ENCODE data around the gene TM9SF1. TPM values are rescaled to one million over a fixed set of nuclear protein-coding genes. Genes with fewer than 3 reads are reported as not detected.

TM9SF1 gene
- total RNA-seq, 1 experiment from 2014 or later = 68.0 TPM

- Mint-ChIP-seq H3K4me3 (ENCODE audit: low read depth, unreplicated experiment) (peak within 1 kb of the TSS; percentile 83), H3K27me3 (ENCODE audit: unreplicated experiment) (no peaks in the 10 kb centered on the region), H3K36me3 (ENCODE audit: insufficient read depth, unreplicated experiment) (peaks cover 48% of the 10 kb centered on the region), H3K27ac (ENCODE audit: unreplicated experiment) (peak within 1 kb of the TSS; percentile 67), H3K9me3 (ENCODE audit: low read depth, unreplicated experiment) (no peaks in the 10 kb centered on the region), H3K4me1 (ENCODE audit: low read depth, unreplicated experiment) (peaks cover 20% of the 10 kb centered on the region)
- BruUV-seq (replicated peaks) = TSS peak; percentile 61
- no peak for DNase-seq
- intact Hi-C loops (cut with micrococcal nuclease; ENCODE audit: unreplicated experiment) = no loop called here
- CTCF ChIA-PET = no interaction called here
- TF ChIP-seq, protein P1, sequence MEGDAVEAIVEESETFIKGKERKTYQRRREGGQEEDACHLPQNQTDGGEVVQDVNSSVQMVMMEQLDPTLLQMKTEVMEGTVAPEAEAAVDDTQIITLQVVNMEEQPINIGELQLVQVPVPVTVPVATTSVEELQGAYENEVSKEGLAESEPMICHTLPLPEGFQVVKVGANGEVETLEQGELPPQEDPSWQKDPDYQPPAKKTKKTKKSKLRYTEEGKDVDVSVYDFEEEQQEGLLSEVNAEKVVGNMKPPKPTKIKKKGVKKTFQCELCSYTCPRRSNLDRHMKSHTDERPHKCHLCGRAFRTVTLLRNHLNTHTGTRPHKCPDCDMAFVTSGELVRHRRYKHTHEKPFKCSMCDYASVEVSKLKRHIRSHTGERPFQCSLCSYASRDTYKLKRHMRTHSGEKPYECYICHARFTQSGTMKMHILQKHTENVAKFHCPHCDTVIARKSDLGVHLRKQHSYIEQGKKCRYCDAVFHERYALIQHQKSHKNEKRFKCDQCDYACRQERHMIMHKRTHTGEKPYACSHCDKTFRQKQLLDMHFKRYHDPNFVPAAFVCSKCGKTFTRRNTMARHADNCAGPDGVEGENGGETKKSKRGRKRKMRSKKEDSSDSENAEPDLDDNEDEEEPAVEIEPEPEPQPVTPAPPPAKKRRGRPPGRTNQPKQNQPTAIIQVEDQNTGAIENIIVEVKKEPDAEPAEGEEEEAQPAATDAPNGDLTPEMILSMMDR (IDR thresholded peaks at IDR 0.05; ENCODE audit: unreplicated experiment) = no peak
Measured at GRCh38 chr14:24232645-24233537, 37.6 kb upstream of the TM9SF1 start, which contains the start of gene GMPR2. Gene GMPR2 (plus strand): TSS chr14:24232929. CDS start chr14:24233254, 325 bp downstream.

- H3K9me3 Mint-ChIP-seq (ENCODE audit: low read depth, unreplicated experiment) = no peaks in the 10 kb centered on the region
- peaks cover 19% of the 10 kb centered on the region for H3K4me1 Mint-ChIP-seq (ENCODE audit: low read depth, unreplicated experiment)
- CTCF ChIA-PET = no interaction called here
- TF ChIP-seq, protein P1 (IDR thresholded peaks at IDR 0.05; ENCODE audit: unreplicated experiment) = no peak
- intact Hi-C loops (cut with micrococcal nuclease; ENCODE audit: unreplicated experiment) = no loop called here
- H3K36me3 Mint-ChIP-seq (ENCODE audit: insufficient read depth, unreplicated experiment) = peaks cover 41% of the 10 kb centered on the region
- no TSS peak for BruUV-seq (replicated peaks)
- peak within 1 kb of the TSS; percentile 83 for H3K4me3 Mint-ChIP-seq (ENCODE audit: low read depth, unreplicated experiment)
- peak; percentile 87 for DNase-seq
- no peaks in the 10 kb centered on the region for H3K27me3 Mint-ChIP-seq (ENCODE audit: unreplicated experiment)
- peak within 1 kb of the TSS; percentile 67 for H3K27ac Mint-ChIP-seq (ENCODE audit: unreplicated experiment)
Measured at GRCh38 chr14:24232121-24232644, 36.9 kb upstream of the TM9SF1 start, which contains the start of gene NEDD8. Gene NEDD8 (minus strand): TSS chr14:24232367. CDS start chr14:24232267, 100 bp downstream.

DNA sequence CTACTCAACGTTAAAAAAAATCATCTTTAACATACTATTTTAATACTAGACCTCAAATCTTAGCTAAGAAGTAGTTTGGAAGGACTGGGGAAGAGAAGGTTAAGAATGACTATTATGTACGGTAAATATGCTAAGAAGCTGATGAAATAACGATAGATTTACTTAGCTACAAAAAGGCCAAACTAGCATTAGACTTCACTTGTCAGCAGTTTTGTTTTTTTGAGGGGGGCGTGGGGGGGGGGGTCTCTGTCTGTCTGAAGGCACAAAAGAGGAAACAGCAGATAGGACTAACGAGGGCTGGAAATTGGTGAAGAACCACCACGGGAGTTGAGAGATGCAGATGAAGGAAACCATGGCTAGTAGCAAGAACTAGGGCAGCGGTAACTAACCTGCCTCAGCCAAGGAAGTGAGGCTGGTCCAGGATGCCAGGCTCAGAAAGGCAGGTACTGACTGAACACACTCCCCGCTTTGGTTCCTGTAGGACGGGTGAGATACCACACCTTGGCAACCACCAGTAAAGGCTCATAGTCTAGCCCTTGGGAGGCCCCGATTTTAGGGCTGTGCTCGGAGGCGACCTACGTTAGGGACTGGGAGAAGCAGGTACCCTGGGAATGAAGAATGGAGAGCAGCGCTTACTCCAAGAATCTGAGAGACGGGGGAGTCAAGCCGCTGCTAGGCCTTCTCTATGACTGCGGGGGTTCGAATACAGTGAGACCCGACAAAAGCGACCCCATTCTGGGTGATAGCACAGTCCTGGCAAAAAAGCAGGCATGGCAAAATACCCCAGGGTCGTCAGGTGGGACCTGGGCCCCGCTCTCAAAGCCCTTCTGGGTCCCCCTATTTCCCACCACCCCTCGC is 36.3 kb upstream of the TM9SF1 start:
- CTCF ChIA-PET = no interaction called here
- TF ChIP-seq, protein P1 (IDR thresholded peaks at IDR 0.05; ENCODE audit: unreplicated experiment) = no peak
- Mint-ChIP-seq H3K9me3 (ENCODE audit: low read depth, unreplicated experiment) (no peaks in the 10 kb centered on the region), H3K27ac (ENCODE audit: unreplicated experiment) (peak overlapping the region; percentile 67), H3K36me3 (ENCODE audit: insufficient read depth, unreplicated experiment) (peaks cover 34% of the 10 kb centered on the region), H3K27me3 (ENCODE audit: unreplicated experiment) (no peaks in the 10 kb centered on the region), H3K4me3 (ENCODE audit: low read depth, unreplicated experiment) (peak overlapping the region; percentile 83), H3K4me1 (ENCODE audit: low read depth, unreplicated experiment) (peaks cover 23% of the 10 kb centered on the region)
- TSS peak; percentile 56 for BruUV-seq (replicated peaks)
- intact Hi-C loops (cut with micrococcal nuclease; ENCODE audit: unreplicated experiment) = no loop called here
- DNase-seq = no peak

GRCh38 chr14:24228902-24229301 is 33.7 kb upstream of the TM9SF1 start:
- no peak for DNase-seq
- Mint-ChIP-seq H3K4me1 (ENCODE audit: low read depth, unreplicated experiment) (peaks cover 13% of the 10 kb centered on the region), H3K27me3 (ENCODE audit: unreplicated experiment) (no peaks in the 10 kb centered on the region), H3K9me3 (ENCODE audit: low read depth, unreplicated experiment) (no peaks in the 10 kb centered on the region), H3K4me3 (ENCODE audit: low read depth, unreplicated experiment) (no peak overlapping the region), H3K36me3 (ENCODE audit: insufficient read depth, unreplicated experiment) (peaks cover 31% of the 10 kb centered on the region), H3K27ac (ENCODE audit: unreplicated experiment) (no peak overlapping the region)
- intact Hi-C loops (cut with micrococcal nuclease; ENCODE audit: unreplicated experiment) = no loop called here
- TF ChIP-seq, protein P1 (IDR thresholded peaks at IDR 0.05; ENCODE audit: unreplicated experiment) = no peak
- CTCF ChIA-PET = interaction anchor here (0.6 kb wide), 3 partner anchors 10 to 27 kb away, joined by 3 to 4 read pairs (median 3); partner anchors contain the start of gene MDP1
- no TSS peak for BruUV-seq (replicated peaks)
